ENCODE measurements around the gene SKIC2.
A peak's percentile ranks its signal among the peaks of the same experiment; 100 is the strongest.
"Not testable (repeated sequence)": the region's sequence is repeated elsewhere in the genome, so short reads cannot be mapped to it uniquely, and the experiment has no call there.

The SKIC2 gene

GRCh38 chr6:31958741-31959739 is at the start of gene SKIC2, which contains the start of gene NELFE:
TSS of gene SKIC2 (plus strand) at chr6:31959175. CDS start at chr6:31959193, 18 bp downstream.
TSS of gene NELFE (minus strand) at chr6:31958971. CDS start at chr6:31958446, 525 bp downstream.
- peak; percentile 97 for DNase-seq

GRCh38 chr6:31909298-31909697 is 49.7 kb upstream of the SKIC2 start:
- DNase-seq, result not testable (repeated sequence)

GRCh38 chr6:31911826-31912585 is 47.0 kb upstream of the SKIC2 start:
- DNase-seq, result no peak

GRCh38 chr6:31915351-31915750 is 43.6 kb upstream of the SKIC2 start:
- no peak for DNase-seq

- DNase-seq, result no peak
Observed at GRCh38 chr6:31915756-31916155, 43.2 kb upstream of the SKIC2 start.

GRCh38 chr6:31918069-31918720 is 40.8 kb upstream of the SKIC2 start:
- no peak for DNase-seq

GRCh38 chr6:31919624-31920303 is 39.2 kb upstream of the SKIC2 start:
- no peak for DNase-seq

- no peak for DNase-seq
Observed at GRCh38 chr6:31920811-31921210, 38.2 kb upstream of the SKIC2 start.

- no peak for DNase-seq
Observed at GRCh38 chr6:31922942-31923341, 36.0 kb upstream of the SKIC2 start.

- no peak for DNase-seq
Observed at GRCh38 chr6:31927242-31927862, 31.6 kb upstream of the SKIC2 start, which contains the start of gene C2. TSS of gene C2 (plus strand) at chr6:31927717. CDS start at chr6:31927753, 36 bp downstream.

- DNase-seq, result no peak
Observed at GRCh38 chr6:31927863-31928671, 30.9 kb upstream of the SKIC2 start.

GRCh38 chr6:31928672-31928939 is 30.4 kb upstream of the SKIC2 start:
- DNase-seq, result no peak

- DNase-seq, result no peak
Observed at GRCh38 chr6:31930962-31931361, 28.0 kb upstream of the SKIC2 start.

- DNase-seq, result not testable (repeated sequence)
Observed at GRCh38 chr6:31932137-31932536, 26.8 kb upstream of the SKIC2 start.

- DNase-seq, result no peak
Observed at GRCh38 chr6:31933537-31933936, 25.4 kb upstream of the SKIC2 start.

- no peak for DNase-seq
Observed at GRCh38 chr6:31935021-31935420, 24.0 kb upstream of the SKIC2 start.

GRCh38 chr6:31935823-31936222 is 23.2 kb upstream of the SKIC2 start:
- no peak for DNase-seq

- no peak for DNase-seq
Observed at GRCh38 chr6:31940256-31940664, 18.7 kb upstream of the SKIC2 start.

GRCh38 chr6:31943742-31944141 is 15.2 kb upstream of the SKIC2 start:
- DNase-seq, result no peak

GRCh38 chr6:31945154-31945506 is 13.8 kb upstream of the SKIC2 start:
- DNase-seq, result no peak
